ENCODE measurements around the gene MTHFD1. TPM values are rescaled to one million over a fixed set of nuclear protein-coding genes. Genes with fewer than 3 reads are reported as not detected.

MTHFD1 gene
- total and polyA plus RNA-seq, 9 of the 15 experiments (the other 6 are each of a cell fraction or from before 2014, with no cell fraction given): 66.7 to 158 (median 90.9) TPM

- TF ChIP-seq, protein P1, sequence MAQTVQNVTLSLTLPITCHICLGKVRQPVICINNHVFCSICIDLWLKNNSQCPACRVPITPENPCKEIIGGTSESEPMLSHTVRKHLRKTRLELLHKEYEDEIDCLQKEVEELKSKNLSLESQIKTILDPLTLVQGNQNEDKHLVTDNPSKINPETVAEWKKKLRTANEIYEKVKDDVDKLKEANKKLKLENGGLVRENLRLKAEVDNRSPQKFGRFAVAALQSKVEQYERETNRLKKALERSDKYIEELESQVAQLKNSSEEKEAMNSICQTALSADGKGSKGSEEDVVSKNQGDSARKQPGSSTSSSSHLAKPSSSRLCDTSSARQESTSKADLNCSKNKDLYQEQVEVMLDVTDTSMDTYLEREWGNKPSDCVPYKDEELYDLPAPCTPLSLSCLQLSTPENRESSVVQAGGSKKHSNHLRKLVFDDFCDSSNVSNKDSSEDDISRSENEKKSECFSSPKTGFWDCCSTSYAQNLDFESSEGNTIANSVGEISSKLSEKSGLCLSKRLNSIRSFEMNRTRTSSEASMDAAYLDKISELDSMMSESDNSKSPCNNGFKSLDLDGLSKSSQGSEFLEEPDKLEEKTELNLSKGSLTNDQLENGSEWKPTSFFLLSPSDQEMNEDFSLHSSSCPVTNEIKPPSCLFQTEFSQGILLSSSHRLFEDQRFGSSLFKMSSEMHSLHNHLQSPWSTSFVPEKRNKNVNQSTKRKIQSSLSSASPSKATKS (CRISPR knock-in tag; IDR thresholded peaks at IDR 0.05): no peak
- TF ChIP-seq, protein P2, sequence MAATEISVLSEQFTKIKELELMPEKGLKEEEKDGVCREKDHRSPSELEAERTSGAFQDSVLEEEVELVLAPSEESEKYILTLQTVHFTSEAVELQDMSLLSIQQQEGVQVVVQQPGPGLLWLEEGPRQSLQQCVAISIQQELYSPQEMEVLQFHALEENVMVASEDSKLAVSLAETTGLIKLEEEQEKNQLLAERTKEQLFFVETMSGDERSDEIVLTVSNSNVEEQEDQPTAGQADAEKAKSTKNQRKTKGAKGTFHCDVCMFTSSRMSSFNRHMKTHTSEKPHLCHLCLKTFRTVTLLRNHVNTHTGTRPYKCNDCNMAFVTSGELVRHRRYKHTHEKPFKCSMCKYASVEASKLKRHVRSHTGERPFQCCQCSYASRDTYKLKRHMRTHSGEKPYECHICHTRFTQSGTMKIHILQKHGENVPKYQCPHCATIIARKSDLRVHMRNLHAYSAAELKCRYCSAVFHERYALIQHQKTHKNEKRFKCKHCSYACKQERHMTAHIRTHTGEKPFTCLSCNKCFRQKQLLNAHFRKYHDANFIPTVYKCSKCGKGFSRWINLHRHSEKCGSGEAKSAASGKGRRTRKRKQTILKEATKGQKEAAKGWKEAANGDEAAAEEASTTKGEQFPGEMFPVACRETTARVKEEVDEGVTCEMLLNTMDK (IDR thresholded peaks at IDR 0.05; ENCODE audit: borderline replicate concordance, insufficient read depth, low read depth, low read length, poor library complexity, severe bottlenecking): no peak
- TF ChIP-seq CHCHD3 (CRISPR knock-in tag; IDR thresholded peaks at IDR 0.05): no peak
- TF ChIP-seq HDGF (IDR thresholded peaks at IDR 0.05): no peak
- TF ChIP-seq BRD4 (IDR thresholded peaks at IDR 0.05): no peak
- no peak for TF ChIP-seq ZNF134 (CRISPR knock-in tag; conservative IDR thresholded peaks at IDR 0.05)
- no peak for TF ChIP-seq FOS (IDR thresholded peaks at IDR 0.05; ENCODE audit: extremely low read depth, insufficient read length)
- no peak for TF ChIP-seq ZBTB8A (IDR thresholded peaks at IDR 0.05; ENCODE audit: partially characterized antibody)
- TF ChIP-seq ZNF174 (CRISPR knock-in tag; IDR thresholded peaks at IDR 0.05): no peak
- TF ChIP-seq YY1 (IDR thresholded peaks at IDR 0.05; ENCODE audit: borderline replicate concordance in 1 of 3, control insufficient read depth in 1 of 3, extremely low read depth in 1 of 3, insufficient read depth in 3 of 3, insufficient read length in 1 of 3, insufficient replicate concordance in 2 of 3, low read depth in 1 of 3, low read length in 2 of 3): peak in 2 of 3 experiments; percentile 48 to 72
- no peak for TF ChIP-seq HIVEP1 (CRISPR knock-in tag; IDR thresholded peaks at IDR 0.05)
- peak; percentile 95 for TF ChIP-seq RBM25 (IDR thresholded peaks at IDR 0.05; ENCODE audit: low read depth, low read length, severe bottlenecking)
- no peak for TF ChIP-seq ETS2 (tag; IDR thresholded peaks at IDR 0.05; ENCODE audit: borderline replicate concordance, poor library complexity, severe bottlenecking)
- TF ChIP-seq EHMT2 (IDR thresholded peaks at IDR 0.05): no peak
- no peak for TF ChIP-seq POLR3A (IDR thresholded peaks at IDR 0.05; ENCODE audit: borderline replicate concordance, extremely low read depth, insufficient read depth, insufficient read length)
- TF ChIP-seq ZNF124 (CRISPR knock-in tag; IDR thresholded peaks at IDR 0.05): no peak
- no peak for TF ChIP-seq PURB (CRISPR knock-in tag; IDR thresholded peaks at IDR 0.05; ENCODE audit: low read depth)
- TF ChIP-seq NRF1 (conservative IDR thresholded peaks at IDR 0.05 in 1 of 2, IDR thresholded peaks at IDR 0.05 in 1 of 2): peak; percentile 83 to 86
- TF ChIP-seq BDP1 (IDR thresholded peaks at IDR 0.05; ENCODE audit: insufficient read depth, insufficient read length): no peak
- TF ChIP-seq GTF2A2 (tag; IDR thresholded peaks at IDR 0.05): no peak
- TF ChIP-seq ZNF395 (CRISPR knock-in tag; IDR thresholded peaks at IDR 0.05): peak; percentile 85
- TF ChIP-seq PHTF2 (CRISPR knock-in tag; IDR thresholded peaks at IDR 0.05): no peak
- TF ChIP-seq ZNF583 (CRISPR knock-in tag; IDR thresholded peaks at IDR 0.05): no peak
Observed at GRCh38 chr14:64503434-64504309, 115.5 kb downstream of the MTHFD1 start, which contains the start of gene ZBTB25 (continued).
